ENCODE data around the gene RABGAP1L.

DNA sequence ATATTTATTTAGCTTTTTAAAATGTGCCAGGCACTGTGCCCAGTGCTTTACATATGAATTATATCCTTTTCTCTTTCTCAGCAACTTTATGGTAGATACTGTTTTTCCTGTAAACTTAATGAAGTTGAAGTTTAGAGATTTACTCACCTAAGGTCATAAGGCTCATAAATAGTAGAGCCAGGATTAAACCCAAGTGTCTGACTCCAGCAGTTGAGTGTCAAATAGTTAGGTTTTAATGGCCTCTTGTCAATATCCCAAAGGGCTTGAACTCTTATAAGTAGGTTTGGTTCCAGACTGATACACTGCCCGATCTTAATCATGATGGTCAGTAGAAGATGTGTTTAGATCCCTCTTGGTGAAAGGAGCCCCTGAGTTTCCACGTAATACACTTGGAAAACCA is 37.8 kb downstream of the RABGAP1L start:
- TF ChIP-seq TCF12 (IDR thresholded peaks at IDR 0.05; ENCODE audit: low read depth, low read length) (no peak), EP300 (IDR thresholded peaks at IDR 0.05; ENCODE audit: borderline replicate concordance in 1 of 2, low read depth in 2 of 2, low read length in 2 of 2) (no peak), GABPA (IDR thresholded peaks at IDR 0.05; ENCODE audit: borderline replicate concordance, insufficient read depth, low read length) (no peak), SIRT6 (IDR thresholded peaks at IDR 0.05; ENCODE audit: low read length) (no peak), JUND (IDR thresholded peaks at IDR 0.05; ENCODE audit: low read length) (no peak), TAF1 (IDR thresholded peaks at IDR 0.05; ENCODE audit: low read depth, low read length) (no peak), NRF1 (IDR thresholded peaks at IDR 0.05; ENCODE audit: low read depth, low read length) (no peak), EZH2 (IDR thresholded peaks at IDR 0.05; ENCODE audit: low read depth, low read length, severe bottlenecking) (no peak), PHF8 (conservative IDR thresholded peaks at IDR 0.05; ENCODE audit: low read depth, low read length) (no peak)
- TF ChIP-seq, protein P1, sequence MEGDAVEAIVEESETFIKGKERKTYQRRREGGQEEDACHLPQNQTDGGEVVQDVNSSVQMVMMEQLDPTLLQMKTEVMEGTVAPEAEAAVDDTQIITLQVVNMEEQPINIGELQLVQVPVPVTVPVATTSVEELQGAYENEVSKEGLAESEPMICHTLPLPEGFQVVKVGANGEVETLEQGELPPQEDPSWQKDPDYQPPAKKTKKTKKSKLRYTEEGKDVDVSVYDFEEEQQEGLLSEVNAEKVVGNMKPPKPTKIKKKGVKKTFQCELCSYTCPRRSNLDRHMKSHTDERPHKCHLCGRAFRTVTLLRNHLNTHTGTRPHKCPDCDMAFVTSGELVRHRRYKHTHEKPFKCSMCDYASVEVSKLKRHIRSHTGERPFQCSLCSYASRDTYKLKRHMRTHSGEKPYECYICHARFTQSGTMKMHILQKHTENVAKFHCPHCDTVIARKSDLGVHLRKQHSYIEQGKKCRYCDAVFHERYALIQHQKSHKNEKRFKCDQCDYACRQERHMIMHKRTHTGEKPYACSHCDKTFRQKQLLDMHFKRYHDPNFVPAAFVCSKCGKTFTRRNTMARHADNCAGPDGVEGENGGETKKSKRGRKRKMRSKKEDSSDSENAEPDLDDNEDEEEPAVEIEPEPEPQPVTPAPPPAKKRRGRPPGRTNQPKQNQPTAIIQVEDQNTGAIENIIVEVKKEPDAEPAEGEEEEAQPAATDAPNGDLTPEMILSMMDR (IDR thresholded peaks at IDR 0.05; ENCODE audit: control extremely low read depth in 1 of 3, insufficient read depth in 1 of 3, low read depth in 1 of 3, low read length in 3 of 3), result no peak

Measured in H1 (cell line).